WTC11 (cell line): ENCODE measurements around the gene SPAST.
"Not testable (repeated sequence)": the region's sequence is repeated elsewhere in the genome, so short reads cannot be mapped to it uniquely, and the experiment has no call there.

ENCODE experiments used
- FOXK1 ChIP-seq: sonication (generic); formaldehyde crosslinking; IDR thresholded peaks from 2 replicates; pipeline ENCODE4 v1.8.0; 2022; ENCODE audit warnings: mild to moderate bottlenecking, moderate library complexity, missing genetic modification reagents
- GRHL2 ChIP-seq: fragments of 250-450 bp; sonication (Bioruptor Pico); IDR thresholded peaks from 2 replicates; pipeline ENCODE4 v1.8.0; 2022; ENCODE audit warnings: mild to moderate bottlenecking, moderate library complexity; ENCODE audit not compliant: insufficient replicate concordance, severe bottlenecking
- JAZF1 ChIP-seq: fragments of 250-450 bp; sonication (Bioruptor Pico); IDR thresholded peaks from 2 replicates; pipeline ENCODE4 v1.9.0; 2021; ENCODE audit warnings: moderate library complexity, mild to moderate bottlenecking, inconsistent platforms
- RELA ChIP-seq: sonication (generic); formaldehyde crosslinking; IDR thresholded peaks from 2 replicates; pipeline ENCODE4 v1.8.1; 2022; ENCODE audit warnings: missing genetic modification reagents, mild to moderate bottlenecking, borderline replicate concordance
- SP1 ChIP-seq: sonication (generic); formaldehyde crosslinking; conservative IDR thresholded peaks from 2 replicates; pipeline ENCODE4 v1.8.1; 2022; ENCODE audit warnings: missing genetic modification reagents
- TF ChIP-seq, protein P1 (sequence below): fragments of 200-600 bp; IDR thresholded peaks from 2 replicates; pipeline ENCODE4 v1.8.0; 2022; ENCODE audit warnings: antibody characterized with exemption
- TF ChIP-seq, protein P2 (sequence below): sonication (generic); formaldehyde crosslinking; IDR thresholded peaks from 2 replicates; pipeline ENCODE4 v1.8.0; 2022; ENCODE audit warnings: mild to moderate bottlenecking, missing genetic modification reagents
- TF ChIP-seq, protein P3 (sequence below): sonication (generic); formaldehyde crosslinking; IDR thresholded peaks from 2 replicates; pipeline ENCODE4 v1.8.0; 2022; ENCODE audit warnings: mild to moderate bottlenecking, missing genetic modification reagents
- TF ChIP-seq, protein P4 (sequence below): fragments of 250-450 bp; sonication (Bioruptor Pico); IDR thresholded peaks from 2 replicates; pipeline ENCODE4 v1.9.0; 2021; ENCODE audit warnings: moderate library complexity, mild to moderate bottlenecking, inconsistent platforms, borderline replicate concordance
- TF ChIP-seq, protein P5 (sequence below): sonication (generic); formaldehyde crosslinking; IDR thresholded peaks from 2 replicates; pipeline ENCODE4 v1.8.1; 2023; ENCODE audit warnings: mild to moderate bottlenecking, missing genetic modification reagents, borderline replicate concordance
- TF ChIP-seq, protein P6 (sequence below): sonication (generic); formaldehyde crosslinking; IDR thresholded peaks from 2 replicates; pipeline ENCODE4 v1.8.1; 2023; ENCODE audit warnings: mild to moderate bottlenecking, missing genetic modification reagents, moderate library complexity

DNA sequence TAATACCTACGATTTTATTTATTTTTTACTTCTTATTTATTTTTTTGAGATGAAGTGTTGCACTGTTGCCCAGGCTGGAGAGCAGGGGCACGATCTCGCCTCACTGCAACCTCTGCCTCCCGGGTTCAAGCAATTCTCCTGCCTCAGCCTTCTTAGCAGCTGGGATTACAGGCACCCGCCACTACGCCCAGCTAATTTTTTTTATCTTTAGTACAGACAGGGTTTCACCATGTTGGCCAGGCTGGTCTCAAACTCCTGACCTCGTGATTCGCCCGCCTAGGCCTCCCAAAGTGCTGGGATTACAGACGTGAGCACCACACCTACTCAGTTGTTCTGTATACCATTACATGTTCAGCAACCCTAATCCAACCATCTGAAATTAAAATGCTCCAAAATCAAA is 100.9 kb downstream of the SPAST start:
- TF ChIP-seq, protein P1, sequence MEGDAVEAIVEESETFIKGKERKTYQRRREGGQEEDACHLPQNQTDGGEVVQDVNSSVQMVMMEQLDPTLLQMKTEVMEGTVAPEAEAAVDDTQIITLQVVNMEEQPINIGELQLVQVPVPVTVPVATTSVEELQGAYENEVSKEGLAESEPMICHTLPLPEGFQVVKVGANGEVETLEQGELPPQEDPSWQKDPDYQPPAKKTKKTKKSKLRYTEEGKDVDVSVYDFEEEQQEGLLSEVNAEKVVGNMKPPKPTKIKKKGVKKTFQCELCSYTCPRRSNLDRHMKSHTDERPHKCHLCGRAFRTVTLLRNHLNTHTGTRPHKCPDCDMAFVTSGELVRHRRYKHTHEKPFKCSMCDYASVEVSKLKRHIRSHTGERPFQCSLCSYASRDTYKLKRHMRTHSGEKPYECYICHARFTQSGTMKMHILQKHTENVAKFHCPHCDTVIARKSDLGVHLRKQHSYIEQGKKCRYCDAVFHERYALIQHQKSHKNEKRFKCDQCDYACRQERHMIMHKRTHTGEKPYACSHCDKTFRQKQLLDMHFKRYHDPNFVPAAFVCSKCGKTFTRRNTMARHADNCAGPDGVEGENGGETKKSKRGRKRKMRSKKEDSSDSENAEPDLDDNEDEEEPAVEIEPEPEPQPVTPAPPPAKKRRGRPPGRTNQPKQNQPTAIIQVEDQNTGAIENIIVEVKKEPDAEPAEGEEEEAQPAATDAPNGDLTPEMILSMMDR, result not testable (repeated sequence)
- TF ChIP-seq FOXK1, GRHL2, JAZF1, RELA, SP1 (CRISPR knock-in tag): not testable (repeated sequence)
- TF ChIP-seq, protein P2, sequence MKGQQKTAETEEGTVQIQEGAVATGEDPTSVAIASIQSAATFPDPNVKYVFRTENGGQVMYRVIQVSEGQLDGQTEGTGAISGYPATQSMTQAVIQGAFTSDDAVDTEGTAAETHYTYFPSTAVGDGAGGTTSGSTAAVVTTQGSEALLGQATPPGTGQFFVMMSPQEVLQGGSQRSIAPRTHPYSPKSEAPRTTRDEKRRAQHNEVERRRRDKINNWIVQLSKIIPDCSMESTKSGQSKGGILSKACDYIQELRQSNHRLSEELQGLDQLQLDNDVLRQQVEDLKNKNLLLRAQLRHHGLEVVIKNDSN (CRISPR knock-in tag), result not testable (repeated sequence)
- TF ChIP-seq, protein P3, sequence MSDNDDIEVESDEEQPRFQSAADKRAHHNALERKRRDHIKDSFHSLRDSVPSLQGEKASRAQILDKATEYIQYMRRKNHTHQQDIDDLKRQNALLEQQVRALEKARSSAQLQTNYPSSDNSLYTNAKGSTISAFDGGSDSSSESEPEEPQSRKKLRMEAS (CRISPR knock-in tag), result not testable (repeated sequence)
- TF ChIP-seq, protein P4, sequence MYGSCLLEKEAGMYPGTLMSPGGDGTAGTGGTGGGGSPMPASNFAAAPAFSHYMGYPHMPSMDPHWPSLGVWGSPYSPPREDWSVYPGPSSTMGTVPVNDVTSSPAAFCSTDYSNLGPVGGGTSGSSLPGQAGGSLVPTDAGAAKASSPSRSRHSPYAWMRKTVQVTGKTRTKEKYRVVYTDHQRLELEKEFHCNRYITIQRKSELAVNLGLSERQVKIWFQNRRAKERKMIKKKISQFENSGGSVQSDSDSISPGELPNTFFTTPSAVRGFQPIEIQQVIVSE (CRISPR knock-in tag), result not testable (repeated sequence)
- TF ChIP-seq, protein P5, sequence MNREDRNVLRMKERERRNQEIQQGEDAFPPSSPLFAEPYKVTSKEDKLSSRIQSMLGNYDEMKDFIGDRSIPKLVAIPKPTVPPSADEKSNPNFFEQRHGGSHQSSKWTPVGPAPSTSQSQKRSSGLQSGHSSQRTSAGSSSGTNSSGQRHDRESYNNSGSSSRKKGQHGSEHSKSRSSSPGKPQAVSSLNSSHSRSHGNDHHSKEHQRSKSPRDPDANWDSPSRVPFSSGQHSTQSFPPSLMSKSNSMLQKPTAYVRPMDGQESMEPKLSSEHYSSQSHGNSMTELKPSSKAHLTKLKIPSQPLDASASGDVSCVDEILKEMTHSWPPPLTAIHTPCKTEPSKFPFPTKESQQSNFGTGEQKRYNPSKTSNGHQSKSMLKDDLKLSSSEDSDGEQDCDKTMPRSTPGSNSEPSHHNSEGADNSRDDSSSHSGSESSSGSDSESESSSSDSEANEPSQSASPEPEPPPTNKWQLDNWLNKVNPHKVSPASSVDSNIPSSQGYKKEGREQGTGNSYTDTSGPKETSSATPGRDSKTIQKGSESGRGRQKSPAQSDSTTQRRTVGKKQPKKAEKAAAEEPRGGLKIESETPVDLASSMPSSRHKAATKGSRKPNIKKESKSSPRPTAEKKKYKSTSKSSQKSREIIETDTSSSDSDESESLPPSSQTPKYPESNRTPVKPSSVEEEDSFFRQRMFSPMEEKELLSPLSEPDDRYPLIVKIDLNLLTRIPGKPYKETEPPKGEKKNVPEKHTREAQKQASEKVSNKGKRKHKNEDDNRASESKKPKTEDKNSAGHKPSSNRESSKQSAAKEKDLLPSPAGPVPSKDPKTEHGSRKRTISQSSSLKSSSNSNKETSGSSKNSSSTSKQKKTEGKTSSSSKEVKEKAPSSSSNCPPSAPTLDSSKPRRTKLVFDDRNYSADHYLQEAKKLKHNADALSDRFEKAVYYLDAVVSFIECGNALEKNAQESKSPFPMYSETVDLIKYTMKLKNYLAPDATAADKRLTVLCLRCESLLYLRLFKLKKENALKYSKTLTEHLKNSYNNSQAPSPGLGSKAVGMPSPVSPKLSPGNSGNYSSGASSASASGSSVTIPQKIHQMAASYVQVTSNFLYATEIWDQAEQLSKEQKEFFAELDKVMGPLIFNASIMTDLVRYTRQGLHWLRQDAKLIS (CRISPR knock-in tag), result not testable (repeated sequence)
- TF ChIP-seq, protein P6, sequence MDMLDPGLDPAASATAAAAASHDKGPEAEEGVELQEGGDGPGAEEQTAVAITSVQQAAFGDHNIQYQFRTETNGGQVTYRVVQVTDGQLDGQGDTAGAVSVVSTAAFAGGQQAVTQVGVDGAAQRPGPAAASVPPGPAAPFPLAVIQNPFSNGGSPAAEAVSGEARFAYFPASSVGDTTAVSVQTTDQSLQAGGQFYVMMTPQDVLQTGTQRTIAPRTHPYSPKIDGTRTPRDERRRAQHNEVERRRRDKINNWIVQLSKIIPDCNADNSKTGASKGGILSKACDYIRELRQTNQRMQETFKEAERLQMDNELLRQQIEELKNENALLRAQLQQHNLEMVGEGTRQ (CRISPR knock-in tag), result not testable (repeated sequence)
